CD14-positive monocyte (primary cell): ENCODE measurements around the gene CD8B. TPM values are rescaled to one million over a fixed set of nuclear protein-coding genes. Genes with fewer than 3 reads are reported as not detected.

Experiments used
- DNase-seq, 3 donors: peaks; one replicate each; pipeline ENCODE4 v3.0.0-alpha.2; 2011 to 2022
- H2AFZ ChIP-seq: 2 replicates; pipeline ENCODE4 v1.6.0; 2012; ENCODE audit warnings: mild to moderate bottlenecking, low read depth, low read length, inconsistent platforms; ENCODE audit not compliant: insufficient read depth, poor library complexity, severe bottlenecking
- H3K27ac ChIP-seq, 2 donors: 1 replicate in 1 of 2; 2 replicates in 1 of 2; pipeline ENCODE4 v1.5.1; 2012 to 2013; ENCODE audit warnings: low read length in 2 of 2, control low read depth in 1 of 2, inconsistent platforms in 1 of 2, low read depth in 1 of 2, mild to moderate bottlenecking in 1 of 2
- H3K27me3 ChIP-seq, 2 donors: one replicate each; pipeline versions ENCODE4 v1.6.0 to v1.6.1; 2011 to 2013; ENCODE audit warnings: low read length in 2 of 2; ENCODE audit not compliant: control insufficient read depth in 2 of 2, insufficient read depth in 2 of 2
- H3K36me3 ChIP-seq, 2 donors: replicated peaks in 1 of 2; 1 replicate in 1 of 2; 2 replicates in 1 of 2; pipeline versions ENCODE4 v1.5.1 to v1.6.1; 2012 to 2013; ENCODE audit warnings: low read length in 2 of 2, control low read depth in 1 of 2, inconsistent platforms in 1 of 2, mild to moderate bottlenecking in 1 of 2; ENCODE audit not compliant: insufficient read depth in 2 of 2, control insufficient read depth in 1 of 2
- H3K4me1 ChIP-seq, 2 donors: 1 replicate in 1 of 2; 2 replicates in 1 of 2; pipeline versions ENCODE4 v1.5.1 to v1.6.1; 2012 to 2013; ENCODE audit warnings: low read length in 2 of 2, control low read depth in 1 of 2, inconsistent platforms in 1 of 2, mild to moderate bottlenecking in 1 of 2, moderate library complexity in 1 of 2; ENCODE audit not compliant: insufficient read depth in 2 of 2, control insufficient read depth in 1 of 2
- H3K4me2 ChIP-seq: replicated peaks from 2 replicates; pipeline ENCODE3; 2012; ENCODE audit warnings: low read length, moderate library complexity, mild to moderate bottlenecking; ENCODE audit not compliant: poor library complexity, severe bottlenecking; ENCODE audit errors: extremely low read depth
- H3K4me3 ChIP-seq, 3 experiments: fragments of 200-600 bp in 1 of 3; sonication (generic) in 1 of 3; replicated peaks in 1 of 3; 1 replicate in 2 of 3; 2 replicates in 1 of 3; pipeline ENCODE4 v1.5.1; 2011 to 2013; ENCODE audit warnings: low read length in 3 of 3, mild to moderate bottlenecking in 3 of 3, control low read depth in 2 of 3, low read depth in 2 of 3, inconsistent platforms in 1 of 3, moderate library complexity in 1 of 3
- H3K79me2 ChIP-seq: 2 replicates; pipeline ENCODE4 v1.6.0; 2012; ENCODE audit warnings: mild to moderate bottlenecking, control low read depth, inconsistent platforms, low read length, moderate library complexity; ENCODE audit not compliant: insufficient read depth
- H3K9ac ChIP-seq: 2 replicates; pipeline ENCODE4 v1.6.0; 2017; ENCODE audit warnings: low read length, mild to moderate bottlenecking; ENCODE audit not compliant: insufficient read depth, poor library complexity, severe bottlenecking
- H3K9me3 ChIP-seq, 2 donors: replicated peaks in 1 of 2; 1 replicate in 1 of 2; 2 replicates in 1 of 2; pipeline versions ENCODE4 v1.5.1 to v1.6.1; 2012 to 2013; ENCODE audit warnings: low read length in 2 of 2, control low read depth in 1 of 2; ENCODE audit not compliant: control insufficient read depth in 1 of 2, insufficient read depth in 1 of 2
- H4K20me1 ChIP-seq: 2 replicates; pipeline ENCODE4 v1.6.0; 2012; ENCODE audit warnings: mild to moderate bottlenecking, low read length, control low read depth, moderate library complexity; ENCODE audit not compliant: insufficient read depth
- H3K27ac Mint-ChIP-seq, 7 donors: one replicate each; pipeline ENCODE4 v1.8.0; 2020; ENCODE audit warnings: mild to moderate bottlenecking in 7 of 7, mixed read lengths in 7 of 7, moderate library complexity in 6 of 7, inconsistent platforms in 2 of 7
- H3K27me3 Mint-ChIP-seq, 3 donors: one replicate each; pipeline ENCODE4 v1.8.0; 2021 to 2022; ENCODE audit warnings: low read depth in 3 of 3, mild to moderate bottlenecking in 3 of 3, mixed read lengths in 3 of 3, moderate library complexity in 3 of 3, inconsistent platforms in 1 of 3
- H3K36me3 Mint-ChIP-seq, 2 donors: one replicate each; pipeline ENCODE4 v1.8.0; 2020; ENCODE audit warnings: mixed read lengths in 2 of 2, inconsistent platforms in 1 of 2, mild to moderate bottlenecking in 1 of 2
- H3K4me1 Mint-ChIP-seq: one replicate; pipeline ENCODE4 v1.8.0; 2020; ENCODE audit warnings: mild to moderate bottlenecking, mixed read lengths
- H3K4me3 Mint-ChIP-seq, 2 donors: one replicate each; pipeline ENCODE4 v1.8.0; 2020; ENCODE audit warnings: mild to moderate bottlenecking in 2 of 2, mixed read lengths in 2 of 2, moderate library complexity in 1 of 2
- H3K9me3 Mint-ChIP-seq, 7 donors: one replicate each; pipeline ENCODE4 v1.8.0; 2020 to 2022; ENCODE audit warnings: mixed read lengths in 7 of 7, mild to moderate bottlenecking in 6 of 7, moderate library complexity in 6 of 7, inconsistent platforms in 2 of 7
- CTCF ChIP-seq: fragments of 200-600 bp; IDR thresholded peaks from one replicate; pipeline ENCODE4 v1.8.0; 2022; ENCODE audit warnings: antibody characterized with exemption, mild to moderate bottlenecking
- WGBS: methylation state at CpG from one replicate; pipeline ENCODE4 v1.1.5; 2013; ENCODE audit warnings: missing lambda C conversion rate; ENCODE audit not compliant: insufficient coverage; 5-methylcytosine and 5-hydroxymethylcytosine counted together
- intact Hi-C, 2 donors: fragments of 100-400 bp; cut with micrococcal nuclease; formaldehyde crosslinking; loops; one replicate each; pipeline versions ENCODE4 v1.15.0 to v1.15.1; 2023
- polyA plus RNA-seq, 3 donors: library from polyadenylated mRNA; depleted of rRNA in 1 of 3; unstranded in 2 of 3; stranded (reverse) in 1 of 3; fragments of 300-500 nt in 2 of 3; fragments of >200 nt in 1 of 3; fragmentation: Illumina TruSeq in 2 of 3; gene quantifications; 1 replicate in 2 of 3; 2 replicates in 1 of 3; pipeline ENCODE4 v1.2.3, GENCODE V29; 2012 to 2021

The CD8B gene
- polyA plus RNA-seq, 3 donors: 1.5 to 1.6 TPM; not detected in 1

- H3K9ac ChIP-seq: no peak overlapping the region
- no peak for TF ChIP-seq CTCF
Measured at GRCh38 chr2:86818114-86818801, 43.4 kb downstream of the CD8B start.

GRCh38 chr2:86815611-86816010 is 46.1 kb downstream of the CD8B start:
- intact Hi-C loops: no loop called here
- Histone ChIP-seq H3K4me1 (no peaks in the 10 kb centered on the region), H3K4me3 (no peak overlapping the region), H4K20me1 (no peaks in the 10 kb centered on the region), H3K9me3 (no peaks in the 10 kb centered on the region), H3K4me2 (no peak overlapping the region), H3K79me2 (no peaks in the 10 kb centered on the region), H3K27ac (no peak overlapping the region), H3K9ac (no peak overlapping the region), H2AFZ (no peak overlapping the region), H3K27me3 (peaks cover 0 to 6% of the 10 kb centered on the region in 2 donors), H3K36me3 (no peaks in the 10 kb centered on the region)
- no peak for TF ChIP-seq CTCF
- Mint-ChIP-seq H3K4me1 (no peaks in the 10 kb centered on the region), H3K27me3 (peaks cover 5 to 22% (median 11%) of the 10 kb centered on the region in 3 donors), H3K36me3 (no peaks in the 10 kb centered on the region), H3K27ac (no peak overlapping the region), H3K4me3 (no peak overlapping the region), H3K9me3 (no peaks in the 10 kb centered on the region)
- WGBS: no CpG with 5 or more reads among the region's 1 CpG
- DNase-seq: no peak

More at GRCh38 chr2:86818114-86818801, 43.4 kb downstream of the CD8B start:
- Histone ChIP-seq H2AFZ (no peak overlapping the region), H3K36me3 (no peaks in the 10 kb centered on the region), H3K4me1 (no peaks in the 10 kb centered on the region), H3K27me3 (no peaks in the 10 kb centered on the region), H3K79me2 (no peaks in the 10 kb centered on the region), H3K4me2 (no peak overlapping the region), H3K9me3 (peaks cover 5 to 13% of the 10 kb centered on the region in 2 donors), H3K4me3 (no peak overlapping the region), H3K27ac (no peak overlapping the region), H4K20me1 (no peaks in the 10 kb centered on the region)
- H3K27ac Mint-ChIP-seq: no peak overlapping the region
- no peak overlapping the region for H3K4me3 Mint-ChIP-seq
- DNase-seq: no peak
- WGBS: no CpG with 5 or more reads among the region's 4 CpGs
- H3K27me3 Mint-ChIP-seq: peaks cover 0 to 2% (median 0%) of the 10 kb centered on the region in 3 donors
- H3K9me3 Mint-ChIP-seq: peaks cover 3 to 19% (median 12%) of the 10 kb centered on the region in 7 donors
- H3K4me1 Mint-ChIP-seq: no peaks in the 10 kb centered on the region
- intact Hi-C loops: no loop called here
- no peaks in the 10 kb centered on the region for H3K36me3 Mint-ChIP-seq
